ENCODE measurements around the gene OR7D4. TPM values are rescaled to one million over a fixed set of nuclear protein-coding genes. Genes with fewer than 3 reads are reported as not detected.

The OR7D4 gene
- total and polyA plus RNA-seq, 2 donors (not counting 1 experiment from before 2014, with no cell fraction given) = not detected

DNA sequence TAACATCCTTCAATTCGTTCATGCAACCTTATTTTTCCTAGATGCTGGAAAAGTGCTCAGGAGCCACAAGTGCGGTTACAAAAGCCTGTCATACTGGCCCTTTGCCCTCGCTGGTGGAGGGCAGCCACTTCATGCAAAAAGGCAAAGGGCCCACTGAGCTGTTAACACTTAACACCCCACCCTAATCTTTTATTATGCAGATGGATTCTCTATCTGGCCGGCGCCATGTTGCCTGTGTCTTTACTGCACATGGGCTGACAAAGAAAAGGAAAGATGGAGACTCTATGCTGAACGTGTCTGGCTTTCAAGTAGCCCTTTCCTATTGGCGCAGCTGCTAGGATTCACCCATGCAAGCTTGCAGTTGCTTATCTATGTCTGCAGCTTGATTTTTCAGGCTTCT lies 29.9 kb downstream of the OR7D4 start:
- H3K9ac ChIP-seq (ENCODE audit: low read length) = no peak overlapping the region
- Mint-ChIP-seq H3K4me1 (no peaks in the 10 kb centered on the region), H3K27me3 (peaks cover 29% of the 10 kb centered on the region), H3K9me3 (ENCODE audit: insufficient read depth) (peaks cover 12% of the 10 kb centered on the region), H3K4me3 (no peak overlapping the region), H3K27ac (no peak overlapping the region)
- ATAC-seq (ENCODE audit: low read depth) = no peak
- CTCF ChIA-PET = no interaction called here
- no peak overlapping the region for H3K4me3 ChIP-seq (ENCODE audit: control extremely low read depth in 1 of 5, extremely low read depth in 1 of 5, insufficient read depth in 1 of 5, low read depth in 2 of 5, low read length in 4 of 5)
- H4K20me1 ChIP-seq (ENCODE audit: control insufficient read depth, insufficient read depth, low read length, poor library complexity, severe bottlenecking) = no peaks in the 10 kb centered on the region
- no peak overlapping the region for H3K27ac ChIP-seq (ENCODE audit: low read length in 2 of 2)
- TF ChIP-seq, protein P1, sequence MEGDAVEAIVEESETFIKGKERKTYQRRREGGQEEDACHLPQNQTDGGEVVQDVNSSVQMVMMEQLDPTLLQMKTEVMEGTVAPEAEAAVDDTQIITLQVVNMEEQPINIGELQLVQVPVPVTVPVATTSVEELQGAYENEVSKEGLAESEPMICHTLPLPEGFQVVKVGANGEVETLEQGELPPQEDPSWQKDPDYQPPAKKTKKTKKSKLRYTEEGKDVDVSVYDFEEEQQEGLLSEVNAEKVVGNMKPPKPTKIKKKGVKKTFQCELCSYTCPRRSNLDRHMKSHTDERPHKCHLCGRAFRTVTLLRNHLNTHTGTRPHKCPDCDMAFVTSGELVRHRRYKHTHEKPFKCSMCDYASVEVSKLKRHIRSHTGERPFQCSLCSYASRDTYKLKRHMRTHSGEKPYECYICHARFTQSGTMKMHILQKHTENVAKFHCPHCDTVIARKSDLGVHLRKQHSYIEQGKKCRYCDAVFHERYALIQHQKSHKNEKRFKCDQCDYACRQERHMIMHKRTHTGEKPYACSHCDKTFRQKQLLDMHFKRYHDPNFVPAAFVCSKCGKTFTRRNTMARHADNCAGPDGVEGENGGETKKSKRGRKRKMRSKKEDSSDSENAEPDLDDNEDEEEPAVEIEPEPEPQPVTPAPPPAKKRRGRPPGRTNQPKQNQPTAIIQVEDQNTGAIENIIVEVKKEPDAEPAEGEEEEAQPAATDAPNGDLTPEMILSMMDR (IDR thresholded peaks at IDR 0.05) = no peak
- no peak for TF ChIP-seq EZH2 (IDR thresholded peaks at IDR 0.05; ENCODE audit: borderline replicate concordance, insufficient read depth, low read depth, low read length, poor library complexity, severe bottlenecking)
- no peak for DNase-seq
- H3K9me3 ChIP-seq (ENCODE audit: control extremely low read depth in 1 of 3, control insufficient read depth in 2 of 3, insufficient read depth in 1 of 3, low read length in 2 of 3) = peaks cover 4 to 11% (median 7%) of the 10 kb centered on the region in 3 donors
- 78% methylated on average over 5 of the region's 7 CpGs for WGBS (ENCODE audit: insufficient coverage)
- no peak overlapping the region for H2AFZ ChIP-seq (ENCODE audit: insufficient read depth, low read depth, low read length, poor library complexity, severe bottlenecking)
- POLR2A ChIA-PET = no interaction called here
- no peaks in the 10 kb centered on the region for H3K4me1 ChIP-seq (ENCODE audit: control insufficient read depth in 2 of 2, insufficient read depth in 2 of 2, low read length in 2 of 2)
- intact Hi-C loops (cut with micrococcal nuclease) = no loop called here
- H3K27me3 ChIP-seq (replicated peaks in 1 of 4; ENCODE audit: control extremely low read depth in 1 of 4, control insufficient read depth in 3 of 4, insufficient read depth in 4 of 4, low read length in 3 of 4) = no peaks in the 10 kb centered on the region
- no peaks in the 10 kb centered on the region for H3K36me3 ChIP-seq (replicated peaks in 1 of 2; ENCODE audit: control extremely low read depth in 1 of 2, control insufficient read depth in 1 of 2, extremely low read depth in 1 of 2, insufficient read depth in 2 of 2, low read length in 1 of 2)
- H3K79me2 ChIP-seq (ENCODE audit: control insufficient read depth, insufficient read depth, low read length) = no peaks in the 10 kb centered on the region
- H3K4me2 ChIP-seq (replicated peaks; ENCODE audit: low read depth, low read length, poor library complexity, severe bottlenecking) = no peak overlapping the region

DNA sequence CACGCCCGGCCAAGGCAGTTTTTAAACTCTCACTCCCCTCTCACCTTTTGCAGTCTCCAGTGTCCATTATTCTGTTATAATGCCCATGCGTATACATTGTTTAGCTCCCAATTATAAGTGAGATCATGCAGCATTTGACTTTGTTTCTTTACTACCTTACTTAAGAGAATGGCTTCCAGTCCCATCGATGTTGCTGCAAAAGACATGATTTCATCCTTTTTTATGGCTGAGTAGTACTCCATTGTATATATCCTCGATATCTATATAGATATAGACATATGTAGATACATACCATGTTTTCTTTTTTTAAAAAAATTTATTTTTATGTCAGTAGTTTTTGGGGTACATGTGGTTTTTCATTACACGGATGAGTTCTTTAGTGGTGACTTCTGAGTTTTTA lies 32.2 kb downstream of the OR7D4 start:
- peaks cover 2 to 11% (median 7%) of the 10 kb centered on the region in 3 donors for H3K9me3 ChIP-seq (ENCODE audit: control extremely low read depth in 1 of 3, control insufficient read depth in 2 of 3, insufficient read depth in 1 of 3, low read length in 2 of 3)
- no peaks in the 10 kb centered on the region for H3K27me3 ChIP-seq (replicated peaks in 1 of 4; ENCODE audit: control extremely low read depth in 1 of 4, control insufficient read depth in 3 of 4, insufficient read depth in 4 of 4, low read length in 3 of 4)
- no peak overlapping the region for H3K4me3 Mint-ChIP-seq
- no peak overlapping the region for H2AFZ ChIP-seq (ENCODE audit: insufficient read depth, low read depth, low read length, poor library complexity, severe bottlenecking)
- DNase-seq = no peak
- TF ChIP-seq, protein P1 (IDR thresholded peaks at IDR 0.05) = no peak
- no peak for TF ChIP-seq EZH2 (IDR thresholded peaks at IDR 0.05; ENCODE audit: borderline replicate concordance, insufficient read depth, low read depth, low read length, poor library complexity, severe bottlenecking)
- H3K4me2 ChIP-seq (replicated peaks; ENCODE audit: low read depth, low read length, poor library complexity, severe bottlenecking) = no peak overlapping the region
- no peak overlapping the region for H3K4me3 ChIP-seq (ENCODE audit: control extremely low read depth in 1 of 5, extremely low read depth in 1 of 5, insufficient read depth in 1 of 5, low read depth in 2 of 5, low read length in 4 of 5)
- H3K36me3 ChIP-seq (replicated peaks in 1 of 2; ENCODE audit: control extremely low read depth in 1 of 2, control insufficient read depth in 1 of 2, extremely low read depth in 1 of 2, insufficient read depth in 2 of 2, low read length in 1 of 2) = no peaks in the 10 kb centered on the region
- H3K4me1 Mint-ChIP-seq = no peaks in the 10 kb centered on the region
- ChIA-PET POLR2A (no interaction called here), CTCF (no interaction called here)
- H3K79me2 ChIP-seq (ENCODE audit: control insufficient read depth, insufficient read depth, low read length) = no peaks in the 10 kb centered on the region
- intact Hi-C loops (cut with micrococcal nuclease) = no loop called here
- H3K27ac ChIP-seq (ENCODE audit: low read length in 2 of 2) = no peak overlapping the region
- WGBS (ENCODE audit: insufficient coverage) = 77% methylated on average over 3 of the region's 6 CpGs
- H3K9ac ChIP-seq (ENCODE audit: low read length) = no peak overlapping the region
- no peak for ATAC-seq (ENCODE audit: low read depth)
- H3K9me3 Mint-ChIP-seq (ENCODE audit: insufficient read depth) = peaks cover 12% of the 10 kb centered on the region
- H4K20me1 ChIP-seq (ENCODE audit: control insufficient read depth, insufficient read depth, low read length, poor library complexity, severe bottlenecking) = no peaks in the 10 kb centered on the region
- no peaks in the 10 kb centered on the region for H3K4me1 ChIP-seq (ENCODE audit: control insufficient read depth in 2 of 2, insufficient read depth in 2 of 2, low read length in 2 of 2)
- H3K27ac Mint-ChIP-seq = no peak overlapping the region
- H3K27me3 Mint-ChIP-seq = peaks cover 26% of the 10 kb centered on the region

Measured in B cell (primary cell).